Activated naive CD8-positive, alpha-beta T cell (primary cell): ENCODE measurements around the gene CTDSPL.
"Not testable (repeated sequence)": the region's sequence is repeated elsewhere in the genome, so short reads cannot be mapped to it uniquely, and the experiment has no call there.

ENCODE experiments used
- H3K27ac Mint-ChIP-seq: one replicate; pipeline ENCODE4 v1.8.0; 2021; ENCODE audit warnings: mixed read lengths
- H3K27me3 Mint-ChIP-seq: one replicate; pipeline ENCODE4 v1.8.0; 2021; ENCODE audit warnings: mixed read lengths
- H3K36me3 Mint-ChIP-seq: one replicate; pipeline ENCODE4 v1.8.0; 2021; ENCODE audit warnings: mixed read lengths
- H3K4me1 Mint-ChIP-seq: one replicate; pipeline ENCODE4 v1.8.0; 2021; ENCODE audit warnings: low read depth, mixed read lengths
- H3K4me3 Mint-ChIP-seq: one replicate; pipeline ENCODE4 v1.8.0; 2021; ENCODE audit warnings: mild to moderate bottlenecking, mixed read lengths
- H3K9me3 Mint-ChIP-seq: one replicate; pipeline ENCODE4 v1.8.0; 2021; ENCODE audit warnings: low read depth, mixed read lengths

CTDSPL gene

DNA sequence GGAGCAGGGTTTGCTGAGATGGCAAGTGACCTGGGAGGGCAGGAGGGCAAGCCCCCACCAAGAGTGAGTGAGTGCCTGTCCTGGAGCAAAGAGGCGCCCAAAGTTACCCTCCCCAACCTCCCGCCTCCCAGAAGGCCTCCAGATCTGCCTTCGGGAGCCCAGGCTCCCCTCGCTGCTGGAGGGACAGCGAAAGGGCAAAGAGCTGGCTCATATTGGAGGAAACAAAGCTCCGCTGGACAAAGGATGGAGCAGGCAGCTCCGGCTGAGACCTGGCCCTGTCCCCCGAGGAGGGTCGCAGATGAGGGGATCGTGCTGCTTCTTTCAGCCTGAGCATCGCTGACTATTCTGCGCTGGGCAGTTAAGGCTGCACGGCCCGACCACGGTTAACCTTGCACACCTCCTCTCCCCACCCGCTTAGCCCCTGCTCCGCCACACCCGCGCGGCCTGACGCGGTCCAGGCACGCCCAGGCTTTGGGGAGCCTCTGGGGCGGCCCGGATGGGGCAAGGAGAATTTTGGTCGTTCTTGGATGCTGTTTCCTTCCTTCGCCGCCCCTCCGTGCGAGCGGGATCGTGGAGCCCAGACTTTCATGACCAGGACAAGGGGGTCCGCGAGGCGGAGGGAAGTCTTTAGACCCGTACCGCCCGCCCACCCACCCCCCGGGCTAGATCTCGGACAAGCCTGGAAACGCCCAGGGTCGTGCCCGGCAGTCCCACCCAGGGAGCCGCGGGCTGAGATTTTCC lies 167.1 kb downstream of the CTDSPL start:
- Mint-ChIP-seq H3K9me3 (no peaks in the 10 kb centered on the region), H3K27ac (no peak overlapping the region), H3K36me3 (no peaks in the 10 kb centered on the region), H3K27me3 (peaks cover 2% of the 10 kb centered on the region), H3K4me1 (peaks cover 24% of the 10 kb centered on the region), H3K4me3 (peak overlapping the region; percentile 77)

- Mint-ChIP-seq H3K4me3 (peak within 1 kb of the TSS; percentile 77), H3K36me3 (no peaks in the 10 kb centered on the region), H3K27ac (no peak within 1 kb of the TSS), H3K9me3 (no peaks in the 10 kb centered on the region), H3K4me1 (peaks cover 18% of the 10 kb centered on the region), H3K27me3 (peaks cover 2% of the 10 kb centered on the region)
These were observed 167.9 kb downstream of the CTDSPL start, which contains the start of gene PLCD1 for GRCh38 chr3:38029400-38030125. Gene PLCD1, minus strand, starts transcription at chr3:38029642. Its CDS starts 103 bp downstream, at chr3:38029539.

DNA sequence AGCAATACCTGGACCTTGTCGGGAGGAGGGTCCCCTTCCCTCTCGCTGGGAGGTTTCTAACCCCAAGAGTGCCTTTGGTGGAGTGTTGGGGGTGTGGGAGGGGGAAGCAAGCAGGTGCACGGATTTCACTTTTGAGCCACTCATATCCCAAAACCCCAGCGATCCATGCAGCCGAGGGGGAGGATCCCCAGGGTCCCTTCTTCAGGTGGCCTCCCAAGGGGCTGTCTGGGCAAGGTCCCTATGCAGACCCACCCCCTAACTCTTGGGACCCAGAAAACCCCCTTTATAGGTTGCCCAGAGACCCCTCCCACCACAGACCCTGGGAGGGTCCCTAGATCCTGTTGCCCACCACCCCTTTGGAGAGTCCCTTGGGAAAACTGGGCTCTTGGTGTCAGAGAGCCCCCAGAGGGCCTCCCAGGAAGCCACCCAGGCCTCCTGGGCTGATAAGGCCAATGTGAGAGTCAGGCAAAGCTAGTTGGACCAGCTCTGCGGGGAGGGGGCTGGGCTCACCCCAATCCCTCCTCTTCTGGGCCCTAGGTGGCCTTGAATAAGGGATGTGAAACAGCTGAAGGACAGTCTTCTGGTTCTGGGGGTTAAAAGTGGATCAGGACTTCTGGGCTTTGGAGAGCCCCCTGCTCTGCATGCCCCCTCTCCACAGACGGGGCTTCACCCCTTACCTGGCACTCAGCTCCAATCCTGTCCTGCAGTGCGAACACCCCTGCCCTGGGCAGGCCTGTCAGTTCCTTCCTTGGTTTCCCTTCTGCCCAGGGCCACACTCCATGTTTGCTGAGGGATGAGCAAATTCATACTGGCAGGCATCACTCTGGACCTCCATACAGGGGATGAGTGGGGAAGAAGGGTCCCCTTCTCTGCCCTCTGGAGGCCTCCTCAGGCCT lies 168.7 kb downstream of the CTDSPL start:
- peaks cover 2% of the 10 kb centered on the region for H3K27me3 Mint-ChIP-seq

DNA sequence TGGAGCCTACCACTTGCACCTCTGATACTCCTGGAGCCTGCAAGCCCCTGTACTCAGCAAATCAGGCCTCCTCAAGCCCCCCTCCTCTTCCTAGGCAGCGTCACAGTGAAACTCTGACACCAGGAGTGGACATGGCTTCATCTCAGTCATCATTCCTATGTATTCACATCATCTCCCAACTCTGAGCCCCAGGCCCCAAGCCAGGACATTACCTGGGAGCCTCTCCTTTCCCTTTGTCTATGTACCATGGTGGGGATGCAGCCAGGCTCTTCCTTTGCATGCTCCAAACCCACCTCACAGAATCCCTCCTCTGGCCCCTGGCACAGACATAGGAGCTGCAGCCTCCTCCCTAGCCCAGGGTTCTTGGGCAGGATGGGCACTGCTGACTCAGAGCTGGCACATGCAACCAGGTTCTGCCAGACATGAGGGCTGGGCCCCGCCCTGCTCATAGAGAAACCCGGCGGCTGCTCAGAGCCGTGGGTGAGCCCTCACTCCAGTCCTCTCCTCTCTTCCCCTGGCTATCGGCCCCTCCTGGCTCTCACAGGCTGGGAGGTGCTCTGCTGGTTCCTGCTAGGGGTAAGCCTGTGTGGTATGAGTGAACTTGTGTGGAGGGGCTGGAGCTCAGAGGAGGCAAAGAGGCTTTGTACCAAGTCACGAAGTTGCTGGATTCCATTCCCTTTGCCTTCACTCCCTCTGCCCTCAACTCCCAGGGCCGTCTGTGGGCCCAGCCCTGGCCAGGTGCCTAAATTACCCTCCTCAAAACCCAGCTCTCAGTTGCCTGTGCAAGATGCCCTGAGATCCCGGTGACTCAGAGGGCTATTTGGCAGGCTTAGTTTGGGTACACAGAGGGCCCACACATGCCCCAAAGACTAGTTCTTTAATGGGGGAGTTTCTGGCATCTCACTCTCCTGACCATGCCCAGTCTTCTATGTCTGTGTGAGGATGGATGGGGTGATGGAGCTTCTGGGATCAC lies 169.6 kb downstream of the CTDSPL start:
- Mint-ChIP-seq H3K4me1 (peaks cover 9% of the 10 kb centered on the region), H3K27me3 (peaks cover 2% of the 10 kb centered on the region), H3K36me3 (no peaks in the 10 kb centered on the region), H3K27ac (no peak overlapping the region), H3K4me3 (peak overlapping the region; percentile 66), H3K9me3 (no peaks in the 10 kb centered on the region)

More for the DNA sequence above, 168.7 kb downstream of the CTDSPL start:
- H3K4me3 Mint-ChIP-seq, result peak overlapping the region; percentile 68
- no peaks in the 10 kb centered on the region for H3K9me3 Mint-ChIP-seq
- peaks cover 14% of the 10 kb centered on the region for H3K4me1 Mint-ChIP-seq
- no peaks in the 10 kb centered on the region for H3K36me3 Mint-ChIP-seq
- H3K27ac Mint-ChIP-seq, result no peak overlapping the region

GRCh38 chr3:38032328-38032865 lies 170.7 kb downstream of the CTDSPL start:
- no peaks in the 10 kb centered on the region for H3K9me3 Mint-ChIP-seq
- H3K36me3 Mint-ChIP-seq, result no peaks in the 10 kb centered on the region
- H3K4me1 Mint-ChIP-seq, result peaks cover 9% of the 10 kb centered on the region
- H3K27ac Mint-ChIP-seq, result no peak overlapping the region
- peaks cover 2% of the 10 kb centered on the region for H3K27me3 Mint-ChIP-seq
- no peak overlapping the region for H3K4me3 Mint-ChIP-seq

- H3K27ac Mint-ChIP-seq, H3K36me3 Mint-ChIP-seq, H3K4me3 Mint-ChIP-seq, H3K27me3 Mint-ChIP-seq, H3K9me3 Mint-ChIP-seq: not testable (repeated sequence)
- H3K4me1 Mint-ChIP-seq, result peaks cover 17% of the 10 kb centered on the region
These were observed 171.9 kb downstream of the CTDSPL start for GRCh38 chr3:38033586-38033985.
